ENCODE data around the gene KCNC2. TPM values are rescaled to one million over a fixed set of nuclear protein-coding genes. Genes with fewer than 3 reads are reported as not detected.

The KCNC2 gene
- total RNA-seq, result not detected in 2 replicates

DNA sequence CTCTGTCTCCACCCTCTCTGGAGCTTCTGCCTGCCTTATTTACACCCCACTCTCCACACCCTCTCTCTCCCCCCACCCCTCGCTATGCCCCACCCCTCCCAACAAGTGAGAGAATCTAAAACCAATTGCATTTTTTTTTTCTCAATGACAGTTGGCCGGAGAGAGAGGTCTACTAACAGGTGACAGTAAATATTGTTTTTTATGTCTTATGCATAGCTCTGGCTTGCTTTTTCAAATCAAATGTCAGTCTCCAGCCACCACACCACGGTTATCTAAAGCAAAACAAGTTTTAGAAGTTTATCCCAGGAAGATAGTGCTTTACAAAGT lies at the start of gene KCNC2:
Gene KCNC2, minus strand, starts transcription at position 28 of the 327 bp plus-strand sequence.

Other genes with a start within 250 kb of the KCNC2 start
- gene CAPS2, start 120.5 kb upstream of the KCNC2 start, total RNA-seq, result 2.3 TPM in 2 replicates
- gene GLIPR1L1, start 124.8 kb upstream of the KCNC2 start, total RNA-seq, result not detected in 2 replicates
- 0.32 TPM in 1 of 2 replicates, not detected in the other for gene GLIPR1L2, start 181.2 kb upstream of the KCNC2 start, total RNA-seq

Data from epithelial cell of umbilical artery (primary cell).